ENCODE measurements around the gene ARHGEF28.

The ARHGEF28 gene

GRCh38 chr5:73983644-73984043, 357.6 kb downstream of the ARHGEF28 start:
- DNase-seq (ENCODE audit: extremely low read depth in 1 of 2, low read depth in 1 of 2), result no peak

GRCh38 chr5:73985145-73985544, 359.1 kb downstream of the ARHGEF28 start:
- no peak for DNase-seq (ENCODE audit: extremely low read depth in 1 of 2, low read depth in 1 of 2)

- DNase-seq (ENCODE audit: extremely low read depth in 1 of 2, low read depth in 1 of 2), result no peak
Observed at GRCh38 chr5:73986729-73987128, 360.7 kb downstream of the ARHGEF28 start.

- no peak for DNase-seq (ENCODE audit: extremely low read depth in 1 of 2, low read depth in 1 of 2)
Observed at GRCh38 chr5:73987915-73988314, 361.9 kb downstream of the ARHGEF28 start.

- no peak for DNase-seq (ENCODE audit: extremely low read depth in 1 of 2, low read depth in 1 of 2)
Observed at GRCh38 chr5:73989956-73990355, 364.0 kb downstream of the ARHGEF28 start.

Data from activated CD8-positive, alpha-beta memory T cell treated with anti-CD3 and anti-CD28 coated beads for 1 hour (primary cell).